SK-N-MC (cell line): ENCODE measurements around the gene CDKAL1.

Experiments used
- EZH2 ChIP-seq: fragments of 200-600 bp; sonication (generic); IDR thresholded peaks from one replicate; pipeline ENCODE4 v1.6.1; 2017; ENCODE audit warnings: antibody characterized with exemption
- FOXP2 ChIP-seq: optimal IDR thresholded peaks from 2 replicates; pipeline ENCODE3; 2011; ENCODE audit warnings: mild to moderate bottlenecking, moderate library complexity; ENCODE audit not compliant: insufficient read depth; ENCODE audit errors: extremely low read length, control extremely low read depth
- POLR2AphosphoS5 ChIP-seq: IDR thresholded peaks from 2 replicates; pipeline ENCODE4 v1.6.1; 2012; ENCODE audit warnings: mild to moderate bottlenecking, low read depth, low read length, borderline replicate concordance

- no peak for TF ChIP-seq EZH2
- TF ChIP-seq POLR2AphosphoS5: no peak
- TF ChIP-seq FOXP2: no peak
These were observed 105.9 kb downstream of the CDKAL1 start for GRCh38 chr6:20640181-20640580.
